Left cardiac atrium (tissue), 4 donors: Measurements from ENCODE around the gene STAP1. TPM values are rescaled to one million over a fixed set of nuclear protein-coding genes. Genes with fewer than 3 reads are reported as not detected.
"Not testable (repeated sequence)": the region's sequence is repeated elsewhere in the genome, so short reads cannot be mapped to it uniquely, and the experiment has no call there.

Experiments
- ATAC-seq, 2 donors: fragments of 200-7000 bp; cut with Tn5 transposase; one replicate each; pipeline ENCODE4 v1.9.1; 2020; ENCODE audit warnings: mild to moderate bottlenecking in 2 of 2, moderate library complexity in 2 of 2
- DNase-seq: peaks from one replicate; pipeline ENCODE4 v3.0.0-alpha.2; 2020
- intact Hi-C, 2 donors: fragments of 100-400 bp; cut with DNase I; formaldehyde crosslinking; loops; one replicate each; pipeline versions ENCODE4 v1.14.1 to v1.15.1; 2022 to 2023
- total RNA-seq, 2 donors: library from RNA; stranded (reverse); fragmentation: NEBNext Ultra II Directional; extraction: Animal tissue kit (Norgen Biotek cat#: 25700); gene quantifications; one replicate each; pipeline ENCODE4 v1.2.1, GENCODE V29; 2021
- donor health status: DM: no; HTN: yes; CAD: no.
- donor health status: DM: no; HTN: yes; CAD: no; lungs with severe emphysema.
- donor health status: DM: yes; HTN: yes; CAD: no.
- donor health status: Dilated cardiomyopathy.

STAP1 gene
- total RNA-seq, 2 donors from 2014 or later: 0.15 TPM; not detected in 1

DNA sequence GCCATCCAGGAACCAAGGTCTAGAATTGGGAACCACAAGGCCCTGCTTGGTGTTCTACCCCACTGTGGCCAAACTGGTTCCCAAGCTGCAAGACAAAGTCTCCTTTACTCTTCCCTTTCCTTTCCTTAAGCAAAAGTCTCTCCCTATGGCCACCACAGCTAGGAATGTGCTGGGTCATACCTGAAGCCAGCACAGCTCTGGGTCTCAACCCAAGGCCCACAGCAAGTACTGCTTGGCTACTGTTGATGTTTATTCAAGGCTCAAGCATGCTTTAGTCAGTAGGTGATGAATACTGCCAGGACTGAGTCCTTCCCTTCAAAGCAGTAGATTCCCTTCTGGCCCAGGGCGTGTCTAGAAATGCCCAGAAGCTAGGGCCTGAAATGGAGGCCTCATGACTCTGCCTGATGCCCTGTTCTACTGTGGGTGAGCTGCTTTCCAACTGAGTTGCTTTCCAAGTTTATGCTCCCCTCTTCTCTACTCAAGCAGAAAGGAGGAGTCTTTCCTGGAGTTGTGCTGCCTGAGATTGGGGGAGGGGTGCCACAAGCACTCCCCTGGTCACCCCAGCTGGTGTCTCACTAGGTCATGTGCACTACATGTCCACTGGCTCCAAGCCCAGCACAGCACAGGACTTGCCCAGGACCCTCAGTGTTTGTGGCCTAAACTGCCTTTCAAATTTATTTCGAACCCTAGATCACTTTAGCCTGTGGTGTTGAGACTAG lies 44.9 kb downstream of the STAP1 start:
- no peak for ATAC-seq
- DNase-seq: no peak
- intact Hi-C loops: no loop called here

DNA sequence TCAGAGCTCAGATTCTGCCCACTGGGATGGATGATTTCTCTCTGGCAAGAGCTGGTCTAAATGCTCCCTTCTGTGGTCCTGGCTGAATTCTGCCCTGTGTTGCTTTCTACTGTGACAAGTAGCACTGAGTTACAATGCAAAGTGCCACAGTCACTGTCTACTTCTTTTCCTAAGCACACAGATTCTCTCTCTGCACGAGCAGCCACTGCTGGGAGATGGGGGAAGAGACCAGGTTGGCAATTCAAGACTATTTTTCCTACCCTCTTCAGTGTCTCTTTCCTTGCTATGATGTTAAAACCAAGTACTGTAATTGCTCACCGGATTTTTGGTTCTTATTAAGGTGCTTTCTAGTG lies 45.5 kb downstream of the STAP1 start:
- ATAC-seq (no peak), DNase-seq (no peak)
- intact Hi-C loops: no loop called here

DNA sequence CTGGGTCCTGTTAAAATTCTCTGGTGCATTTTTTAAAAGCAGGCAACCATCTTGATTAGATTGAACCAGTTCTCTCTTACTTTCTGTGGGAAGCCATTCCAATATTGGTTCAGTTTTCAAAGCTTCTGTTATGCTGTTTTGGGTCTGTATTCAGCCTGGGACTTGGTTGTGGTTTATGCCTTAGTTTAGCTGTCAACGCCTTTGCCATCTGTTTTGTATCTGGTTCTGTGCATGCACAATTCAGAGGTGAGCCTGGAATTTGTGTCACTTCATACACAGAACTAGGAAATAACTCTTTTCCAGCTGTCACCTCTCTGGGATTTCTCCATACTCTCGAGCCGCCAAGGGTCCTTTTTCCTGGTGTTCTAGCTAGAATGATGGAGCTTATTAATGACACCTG lies 46.2 kb downstream of the STAP1 start:
- intact Hi-C loops: no loop called here
- DNase-seq: no peak
- ATAC-seq: no peak

DNA sequence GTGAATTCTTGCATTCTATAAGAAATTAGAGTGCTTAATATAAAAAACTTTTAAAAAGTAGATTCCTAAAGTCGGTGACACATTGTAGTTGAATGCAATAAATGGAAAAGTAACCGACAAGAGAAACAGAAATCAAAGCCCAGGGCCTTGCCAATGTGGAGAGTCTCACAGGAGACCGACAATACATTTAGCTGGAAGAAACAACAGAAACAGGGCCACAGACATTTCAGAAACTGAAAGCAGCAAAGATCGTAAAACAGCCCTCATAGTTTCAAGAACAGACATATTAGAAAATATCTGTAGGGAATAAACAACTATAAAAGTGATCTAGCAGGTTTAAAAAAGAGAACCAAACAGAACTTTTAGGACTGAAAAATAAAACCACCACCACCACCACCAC lies 49.5 kb downstream of the STAP1 start:
- ATAC-seq: no peak
- intact Hi-C loops: no loop called here

DNA sequence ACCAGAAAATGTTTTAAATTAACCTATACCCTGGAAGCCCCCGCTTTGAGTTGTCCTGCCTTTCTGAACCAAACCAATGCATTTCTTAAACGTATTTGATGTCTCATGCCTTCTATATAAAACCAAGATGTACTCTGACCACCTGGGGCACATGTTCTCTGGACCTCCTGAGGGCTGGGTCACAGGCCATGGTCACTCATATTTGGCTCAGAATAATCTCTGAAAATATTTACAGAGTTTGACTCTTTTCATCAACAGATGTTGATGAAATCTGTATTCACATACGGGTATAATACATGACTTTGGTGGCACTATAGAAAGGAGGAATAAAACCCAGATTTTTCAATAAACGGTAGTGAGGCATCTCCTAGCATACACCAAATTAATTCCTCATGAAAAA lies 55.7 kb downstream of the STAP1 start:
- intact Hi-C loops: no loop called here
- ATAC-seq: no peak

More for the DNA sequence above, 49.5 kb downstream of the STAP1 start:
- no peak for DNase-seq

DNA sequence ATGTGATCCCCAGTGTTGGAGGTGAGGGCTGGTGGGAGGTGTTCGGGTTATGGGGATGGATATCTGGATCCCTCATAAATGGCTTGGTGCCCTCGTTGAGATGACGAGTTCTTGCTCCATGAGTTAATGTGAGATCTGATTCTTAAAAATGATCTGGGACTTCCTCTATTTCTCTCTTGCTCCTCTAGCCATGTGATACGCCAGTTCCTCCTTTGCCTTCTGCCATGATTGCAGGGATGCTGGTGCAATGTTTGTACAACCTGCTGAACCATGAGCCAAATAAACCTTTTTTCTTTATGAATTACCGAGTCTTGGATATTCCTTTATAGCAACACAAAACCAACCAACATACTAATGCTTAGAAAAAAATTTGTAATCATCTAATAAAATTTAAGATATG lies 56.6 kb downstream of the STAP1 start:
- ATAC-seq (no peak), DNase-seq (no peak)
- intact Hi-C loops: no loop called here

More for the DNA sequence above, 55.7 kb downstream of the STAP1 start:
- DNase-seq: no peak

DNA sequence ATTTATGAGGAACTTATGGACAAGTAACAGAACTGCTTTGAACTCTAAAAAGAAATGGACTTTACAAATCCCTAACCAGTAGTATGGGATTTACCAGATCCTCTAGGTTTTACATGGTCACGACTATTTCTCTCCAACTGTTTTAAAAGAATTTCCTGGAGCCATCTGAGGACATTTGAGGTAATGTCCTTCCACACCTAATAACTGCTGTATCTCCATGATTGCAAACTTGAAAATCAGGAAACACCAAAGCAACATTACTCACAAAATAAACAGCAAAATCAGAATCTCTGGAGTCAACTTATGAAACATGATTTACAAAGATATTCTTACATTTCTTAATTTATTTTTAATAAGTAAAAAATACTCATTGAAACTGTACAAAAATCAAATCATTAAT lies 58.0 kb downstream of the STAP1 start:
- ATAC-seq (no peak), DNase-seq (no peak)
- intact Hi-C loops: no loop called here

DNA sequence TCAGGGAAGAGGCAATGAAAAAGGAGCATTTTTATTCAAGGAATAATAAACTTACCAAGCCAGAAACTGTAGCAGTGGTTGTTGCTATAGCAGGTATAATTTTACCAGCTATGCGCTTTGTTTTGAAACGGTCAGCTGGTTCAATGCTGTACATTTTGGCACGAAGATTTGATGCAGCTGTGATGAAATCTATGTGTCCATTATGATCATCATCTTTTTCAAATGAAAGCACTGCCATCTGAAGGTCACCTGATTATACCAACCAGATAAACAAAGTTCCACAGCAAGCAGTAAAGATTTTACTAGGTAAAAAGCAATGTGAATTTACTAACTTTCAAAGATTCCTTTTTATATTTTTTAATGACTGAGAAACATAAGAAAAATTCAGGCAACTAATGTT lies 66.4 kb downstream of the STAP1 start:
- no peak for ATAC-seq
- DNase-seq: no peak
- intact Hi-C loops: no loop called here

DNA sequence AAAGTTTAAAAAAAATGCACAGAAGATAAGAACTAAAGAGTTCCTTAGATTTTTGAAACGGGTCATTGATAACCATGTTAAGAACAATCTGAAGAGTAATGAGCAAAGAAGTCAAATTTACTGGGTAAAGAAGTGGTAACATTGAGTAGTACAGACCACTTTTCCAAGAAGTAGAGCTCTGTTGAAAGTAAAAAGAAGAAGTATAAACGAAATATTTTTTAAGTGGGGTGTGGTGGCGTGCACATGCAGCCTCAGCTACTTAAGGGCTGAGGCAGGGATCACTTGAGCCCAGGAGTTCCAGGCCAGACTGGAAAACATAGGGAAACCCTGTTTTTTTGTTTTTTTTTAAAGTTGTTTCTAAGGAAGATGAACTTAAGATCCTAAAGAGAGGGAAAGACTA lies 74.0 kb downstream of the STAP1 start:
- DNase-seq: no peak
- intact Hi-C loops: no loop called here
- ATAC-seq: no peak

DNA sequence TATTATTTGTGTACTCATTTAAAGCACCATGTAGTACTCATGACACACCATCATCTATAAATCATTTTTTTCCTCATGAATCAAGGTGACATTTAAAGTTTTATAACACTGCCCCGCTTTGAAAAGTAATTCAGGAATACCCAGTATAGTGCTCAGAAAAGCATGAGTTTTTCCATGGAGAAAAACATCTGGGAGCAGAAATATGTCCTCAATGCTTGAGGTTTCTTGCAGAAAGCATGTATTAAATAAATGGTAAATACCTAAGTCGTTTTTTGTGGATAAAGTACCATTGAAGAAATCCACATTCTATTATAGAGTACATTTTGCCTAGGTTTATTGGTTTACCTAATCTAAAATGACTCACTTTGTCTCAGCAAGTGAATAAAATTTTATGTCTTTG lies 76.2 kb downstream of the STAP1 start:
- no peak for DNase-seq
- ATAC-seq: no peak
- intact Hi-C loops: no loop called here

DNA sequence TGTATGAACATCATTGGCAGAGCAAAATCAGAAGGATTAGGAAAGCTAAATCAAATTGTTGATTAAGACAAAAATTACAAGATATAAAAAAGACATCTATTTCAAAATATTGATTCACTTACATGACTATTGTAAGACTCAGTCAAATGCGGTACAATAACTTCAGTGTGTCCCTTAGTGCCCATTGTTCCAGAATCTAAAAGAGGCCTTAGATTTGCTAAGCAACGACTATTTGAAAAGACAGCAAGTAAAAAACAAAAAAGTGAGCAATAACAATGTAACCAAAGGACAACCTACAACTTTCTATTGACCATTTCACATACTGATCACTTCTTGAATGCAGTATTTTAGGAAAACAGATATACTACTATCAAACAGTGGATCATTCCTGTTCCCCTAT lies 76.8 kb downstream of the STAP1 start:
- no peak for ATAC-seq
- intact Hi-C loops: no loop called here
- no peak for DNase-seq

DNA sequence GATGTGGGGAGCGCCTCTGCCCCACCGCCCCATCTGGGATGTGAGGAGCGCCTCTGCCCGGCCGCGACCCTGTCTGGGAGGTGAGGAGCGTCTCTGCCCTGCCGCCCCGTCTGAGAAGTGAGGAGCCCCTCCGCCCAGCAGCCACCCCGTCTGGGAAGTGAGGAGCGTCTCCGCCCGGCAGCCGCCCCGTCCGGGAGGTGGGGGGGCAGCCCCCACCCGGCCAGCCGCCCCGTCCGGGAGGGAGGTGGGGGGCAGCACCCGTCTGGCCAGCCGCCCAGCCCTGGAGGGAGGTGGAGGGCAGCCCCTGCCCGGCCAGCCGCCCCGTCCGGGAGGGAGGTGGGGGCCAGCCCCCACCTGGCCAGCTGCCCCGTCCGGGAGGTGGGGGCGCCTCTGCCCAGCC lies 78.5 kb downstream of the STAP1 start:
- DNase-seq, ATAC-seq, intact Hi-C loops: not testable (repeated sequence)

DNA sequence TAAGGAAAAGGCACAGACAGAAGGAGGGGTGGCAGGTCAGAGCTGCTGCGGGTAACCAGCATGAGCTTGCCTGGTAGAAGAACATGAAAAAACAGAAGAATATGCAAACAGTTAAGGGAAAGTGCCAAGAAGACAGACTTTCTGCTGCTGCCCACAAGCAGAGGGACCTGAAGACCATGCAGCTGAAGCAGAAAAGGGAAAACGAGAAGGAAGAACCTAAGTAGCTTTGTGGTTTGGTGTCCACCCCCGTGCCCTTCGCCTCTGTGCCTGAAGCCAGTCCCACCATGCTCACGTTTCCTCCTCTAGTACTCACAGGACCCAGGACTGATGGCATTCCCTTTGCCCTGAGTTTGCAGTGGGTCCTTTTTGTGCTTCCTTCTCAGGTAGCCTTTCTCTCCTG lies 79.6 kb downstream of the STAP1 start:
- intact Hi-C loops: no loop called here
- DNase-seq (no peak), ATAC-seq (no peak)

DNA sequence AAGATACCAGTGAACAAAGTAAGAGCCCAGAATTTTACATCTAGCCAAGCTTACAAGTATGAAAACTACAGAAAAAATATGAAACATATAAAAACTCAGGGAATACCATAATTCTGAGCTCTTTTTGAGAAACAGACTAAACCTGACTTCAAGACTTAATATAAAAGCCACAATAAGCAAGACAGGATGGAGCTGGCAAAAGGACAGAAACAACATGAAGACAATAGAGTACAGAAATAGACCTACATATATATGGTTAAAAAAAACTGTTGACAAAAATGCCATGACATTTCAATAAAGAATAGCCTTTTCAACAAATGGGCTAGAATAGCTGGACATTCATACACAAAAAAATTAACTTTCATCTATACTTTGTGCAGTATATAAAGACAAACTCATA lies 93.0 kb downstream of the STAP1 start:
- ATAC-seq (no peak), DNase-seq (no peak)
- intact Hi-C loops: no loop called here

Other genes with a start within 250 kb of the STAP1 start
- gene CENPC, start 13.2 kb upstream of the STAP1 start, total RNA-seq: 10 to 100 TPM; 10.3 to 10.6 TPM
- gene UBA6, start 142.4 kb downstream of the STAP1 start, total RNA-seq: 10 to 100 TPM; 23.1 to 32.5 TPM
- not detected for gene GNRHR, start 195.7 kb downstream of the STAP1 start, total RNA-seq